ENCODE data around the gene FAM9A.
"Not testable (repeated sequence)": the region's sequence is repeated elsewhere in the genome, so short reads cannot be mapped to it uniquely, and the experiment has no call there.

FAM9A gene

GRCh38 chrX:8782595-8782994, 18.6 kb downstream of the FAM9A start:
- Histone ChIP-seq H3K27me3 (replicated peaks; ENCODE audit: control insufficient read depth, insufficient read depth, low read length, poor library complexity, severe bottlenecking) (no peaks in the 10 kb centered on the region), H3K4me1 (ENCODE audit: control insufficient read depth, insufficient read depth, low read length, poor library complexity, severe bottlenecking) (no peaks in the 10 kb centered on the region), H3K9me3 (ENCODE audit: control insufficient read depth, low read length) (no peaks in the 10 kb centered on the region), H3K36me3 (ENCODE audit: control insufficient read depth, insufficient read depth, low read length) (no peaks in the 10 kb centered on the region), H3K27ac (ENCODE audit: insufficient read depth, low read length, poor library complexity, severe bottlenecking) (no peak overlapping the region), H3K4me3 (ENCODE audit: insufficient read depth, low read depth, low read length, poor library complexity, severe bottlenecking) (no peak overlapping the region)
- DNase-seq, result no peak

GRCh38 chrX:8781921-8782320, 19.3 kb downstream of the FAM9A start:
- H3K4me3 ChIP-seq (ENCODE audit: insufficient read depth, low read depth, low read length, poor library complexity, severe bottlenecking); H3K27ac ChIP-seq (ENCODE audit: insufficient read depth, low read length, poor library complexity, severe bottlenecking); H3K9me3 ChIP-seq (ENCODE audit: control insufficient read depth, low read length); DNase-seq; H3K4me1 ChIP-seq (ENCODE audit: control insufficient read depth, insufficient read depth, low read length, poor library complexity, severe bottlenecking); H3K36me3 ChIP-seq (ENCODE audit: control insufficient read depth, insufficient read depth, low read length); H3K27me3 ChIP-seq (replicated peaks; ENCODE audit: control insufficient read depth, insufficient read depth, low read length, poor library complexity, severe bottlenecking): not testable (repeated sequence)

- Histone ChIP-seq H3K9me3 (ENCODE audit: control insufficient read depth, low read length) (no peaks in the 10 kb centered on the region), H3K36me3 (ENCODE audit: control insufficient read depth, insufficient read depth, low read length) (no peaks in the 10 kb centered on the region), H3K27me3 (replicated peaks; ENCODE audit: control insufficient read depth, insufficient read depth, low read length, poor library complexity, severe bottlenecking) (no peaks in the 10 kb centered on the region), H3K27ac (ENCODE audit: insufficient read depth, low read length, poor library complexity, severe bottlenecking) (no peak overlapping the region), H3K4me3 (ENCODE audit: insufficient read depth, low read depth, low read length, poor library complexity, severe bottlenecking) (no peak overlapping the region), H3K4me1 (ENCODE audit: control insufficient read depth, insufficient read depth, low read length, poor library complexity, severe bottlenecking) (peaks cover 4% of the 10 kb centered on the region)
- no peak for DNase-seq
Observed at GRCh38 chrX:8773117-8773516, 28.1 kb downstream of the FAM9A start.

- no peak for DNase-seq
- Histone ChIP-seq H3K4me3 (ENCODE audit: insufficient read depth, low read depth, low read length, poor library complexity, severe bottlenecking) (no peak overlapping the region), H3K27me3 (replicated peaks; ENCODE audit: control insufficient read depth, insufficient read depth, low read length, poor library complexity, severe bottlenecking) (no peaks in the 10 kb centered on the region), H3K9me3 (ENCODE audit: control insufficient read depth, low read length) (no peaks in the 10 kb centered on the region), H3K36me3 (ENCODE audit: control insufficient read depth, insufficient read depth, low read length) (no peaks in the 10 kb centered on the region), H3K27ac (ENCODE audit: insufficient read depth, low read length, poor library complexity, severe bottlenecking) (no peak overlapping the region), H3K4me1 (ENCODE audit: control insufficient read depth, insufficient read depth, low read length, poor library complexity, severe bottlenecking) (no peaks in the 10 kb centered on the region)
Observed at GRCh38 chrX:8760021-8760420, 41.2 kb downstream of the FAM9A start.

- not testable (repeated sequence) for H3K27ac ChIP-seq (ENCODE audit: insufficient read depth, low read length, poor library complexity, severe bottlenecking); H3K36me3 ChIP-seq (ENCODE audit: control insufficient read depth, insufficient read depth, low read length); DNase-seq; H3K27me3 ChIP-seq (replicated peaks; ENCODE audit: control insufficient read depth, insufficient read depth, low read length, poor library complexity, severe bottlenecking); H3K9me3 ChIP-seq (ENCODE audit: control insufficient read depth, low read length); H3K4me3 ChIP-seq (ENCODE audit: insufficient read depth, low read depth, low read length, poor library complexity, severe bottlenecking); H3K4me1 ChIP-seq (ENCODE audit: control insufficient read depth, insufficient read depth, low read length, poor library complexity, severe bottlenecking)
Observed at GRCh38 chrX:8758706-8759105, 42.5 kb downstream of the FAM9A start.

GRCh38 chrX:8757609-8758389, 43.4 kb downstream of the FAM9A start:
- not testable (repeated sequence) for H3K27ac ChIP-seq (ENCODE audit: insufficient read depth, low read length, poor library complexity, severe bottlenecking); DNase-seq; H3K9me3 ChIP-seq (ENCODE audit: control insufficient read depth, low read length)

GRCh38 chrX:8755813-8756212, 45.4 kb downstream of the FAM9A start:
- Histone ChIP-seq H3K27ac (ENCODE audit: insufficient read depth, low read length, poor library complexity, severe bottlenecking) (no peak overlapping the region), H3K36me3 (ENCODE audit: control insufficient read depth, insufficient read depth, low read length) (no peaks in the 10 kb centered on the region), H3K9me3 (ENCODE audit: control insufficient read depth, low read length) (no peaks in the 10 kb centered on the region), H3K4me1 (ENCODE audit: control insufficient read depth, insufficient read depth, low read length, poor library complexity, severe bottlenecking) (no peaks in the 10 kb centered on the region), H3K4me3 (ENCODE audit: insufficient read depth, low read depth, low read length, poor library complexity, severe bottlenecking) (no peak overlapping the region), H3K27me3 (replicated peaks; ENCODE audit: control insufficient read depth, insufficient read depth, low read length, poor library complexity, severe bottlenecking) (no peaks in the 10 kb centered on the region)
- DNase-seq, result no peak

More at GRCh38 chrX:8757609-8758389, 43.4 kb downstream of the FAM9A start:
- not testable (repeated sequence) for H3K4me3 ChIP-seq (ENCODE audit: insufficient read depth, low read depth, low read length, poor library complexity, severe bottlenecking); H3K27me3 ChIP-seq (replicated peaks; ENCODE audit: control insufficient read depth, insufficient read depth, low read length, poor library complexity, severe bottlenecking); H3K4me1 ChIP-seq (ENCODE audit: control insufficient read depth, insufficient read depth, low read length, poor library complexity, severe bottlenecking); H3K36me3 ChIP-seq (ENCODE audit: control insufficient read depth, insufficient read depth, low read length)

- Histone ChIP-seq H3K36me3 (ENCODE audit: control insufficient read depth, insufficient read depth, low read length) (no peaks in the 10 kb centered on the region), H3K27ac (ENCODE audit: insufficient read depth, low read length, poor library complexity, severe bottlenecking) (no peak overlapping the region), H3K27me3 (replicated peaks; ENCODE audit: control insufficient read depth, insufficient read depth, low read length, poor library complexity, severe bottlenecking) (no peaks in the 10 kb centered on the region), H3K9me3 (ENCODE audit: control insufficient read depth, low read length) (no peaks in the 10 kb centered on the region), H3K4me3 (ENCODE audit: insufficient read depth, low read depth, low read length, poor library complexity, severe bottlenecking) (no peak overlapping the region), H3K4me1 (ENCODE audit: control insufficient read depth, insufficient read depth, low read length, poor library complexity, severe bottlenecking) (no peaks in the 10 kb centered on the region)
- DNase-seq, result no peak
Observed at GRCh38 chrX:8755116-8755515, 46.1 kb downstream of the FAM9A start.

- DNase-seq, result no peak
- Histone ChIP-seq H3K27me3 (replicated peaks; ENCODE audit: control insufficient read depth, insufficient read depth, low read length, poor library complexity, severe bottlenecking) (no peaks in the 10 kb centered on the region), H3K4me3 (ENCODE audit: insufficient read depth, low read depth, low read length, poor library complexity, severe bottlenecking) (no peak overlapping the region), H3K27ac (ENCODE audit: insufficient read depth, low read length, poor library complexity, severe bottlenecking) (no peak overlapping the region), H3K4me1 (ENCODE audit: control insufficient read depth, insufficient read depth, low read length, poor library complexity, severe bottlenecking) (no peaks in the 10 kb centered on the region), H3K9me3 (ENCODE audit: control insufficient read depth, low read length) (no peaks in the 10 kb centered on the region), H3K36me3 (ENCODE audit: control insufficient read depth, insufficient read depth, low read length) (no peaks in the 10 kb centered on the region)
Observed at GRCh38 chrX:8749697-8750096, 51.5 kb downstream of the FAM9A start.

- no peak for DNase-seq
- no peaks in the 10 kb centered on the region for H3K4me1 ChIP-seq (ENCODE audit: control insufficient read depth, insufficient read depth, low read length, poor library complexity, severe bottlenecking)
Observed at GRCh38 chrX:8748855-8749254, 52.3 kb downstream of the FAM9A start.

More at GRCh38 chrX:8748855-8749254, 52.3 kb downstream of the FAM9A start:
- Histone ChIP-seq H3K27me3 (replicated peaks; ENCODE audit: control insufficient read depth, insufficient read depth, low read length, poor library complexity, severe bottlenecking) (no peaks in the 10 kb centered on the region), H3K36me3 (ENCODE audit: control insufficient read depth, insufficient read depth, low read length) (no peaks in the 10 kb centered on the region), H3K27ac (ENCODE audit: insufficient read depth, low read length, poor library complexity, severe bottlenecking) (no peak overlapping the region), H3K9me3 (ENCODE audit: control insufficient read depth, low read length) (no peaks in the 10 kb centered on the region), H3K4me3 (ENCODE audit: insufficient read depth, low read depth, low read length, poor library complexity, severe bottlenecking) (no peak overlapping the region)

Measured in effector memory CD4-positive, alpha-beta T cell (primary cell).